ENCODE measurements around the gene STX11. TPM values are rescaled to one million over a fixed set of nuclear protein-coding genes. Genes with fewer than 3 reads are reported as not detected.

Gene STX11
- total and polyA plus RNA-seq, 10 donors = 5.9 to 76.0 (median 42.0) TPM

DNA sequence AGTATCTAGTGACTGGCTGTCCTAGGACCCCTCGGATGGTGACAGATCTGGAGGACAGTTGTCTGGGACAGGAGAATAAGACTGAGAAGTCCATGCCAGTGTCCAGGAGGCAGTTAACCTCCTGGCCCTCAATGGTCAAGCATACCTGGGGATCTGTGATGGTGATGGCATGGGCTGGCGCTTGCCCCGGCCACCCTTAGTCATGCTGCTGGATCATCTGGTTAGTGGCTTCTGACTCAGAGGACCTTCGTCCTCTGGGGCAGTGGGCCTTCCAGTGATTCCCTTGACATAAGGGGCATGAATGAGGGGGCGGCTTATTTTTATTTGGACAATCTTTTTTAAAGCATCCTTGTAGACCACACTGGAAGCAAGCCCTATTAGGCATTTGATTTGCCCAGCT lies 30.9 kb upstream of the STX11 start:
- no peak for TF ChIP-seq POLR2AphosphoS5 (IDR thresholded peaks at IDR 0.05)
- TF ChIP-seq CTCF (IDR thresholded peaks at IDR 0.05 in 8 of 11, conservative IDR thresholded peaks at IDR 0.05 in 3 of 11) = no peak
- TF ChIP-seq POLR2A (IDR thresholded peaks at IDR 0.05) = no peak
- H3K4me1 ChIP-seq = peaks cover 0 to 16% (median 5%) of the 10 kb centered on the region in 6 donors
- no peaks in the 10 kb centered on the region for H3K27me3 ChIP-seq (replicated peaks in 1 of 7)
- H3K27ac ChIP-seq = no peak overlapping the region
- intact Hi-C loops (cut with DNase I; ENCODE audit: low total_unique reads) = no loop called here
- 92 to 99% (median 94%) methylated on average over 5 of the region's 5 CpGs for WGBS, 5 donors
- no peaks in the 10 kb centered on the region for H3K36me3 ChIP-seq
- no peak overlapping the region for H3K4me3 ChIP-seq
- DNase-seq = no peak
- no peaks in the 10 kb centered on the region for H3K9me3 ChIP-seq

DNA sequence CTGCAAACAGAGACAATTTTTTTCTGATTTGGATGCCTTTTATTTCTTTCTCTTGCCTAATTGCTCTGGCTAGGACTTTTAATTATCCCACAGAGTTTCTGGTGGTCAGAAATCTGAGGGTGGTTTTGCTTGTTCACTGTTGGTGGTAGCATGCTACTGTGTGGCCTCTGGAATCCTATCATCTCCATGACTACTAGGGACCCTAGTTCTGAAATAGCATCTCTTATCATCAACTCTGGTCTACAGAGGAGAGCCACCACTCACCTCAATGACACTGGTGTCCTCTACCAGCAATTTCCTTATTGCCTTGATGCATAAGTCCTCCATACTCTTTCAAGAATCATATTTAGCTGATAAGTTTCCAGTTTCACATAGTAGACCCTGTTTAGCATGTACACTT lies 27.5 kb upstream of the STX11 start:
- peaks cover 0 to 17% (median 5%) of the 10 kb centered on the region in 6 donors for H3K4me1 ChIP-seq
- peak overlapping the region in 3 of 8 donors; percentile 51 to 61 (median 57) for H3K27ac ChIP-seq
- H3K9me3 ChIP-seq = no peaks in the 10 kb centered on the region
- no peaks in the 10 kb centered on the region for H3K36me3 ChIP-seq
- no peak for DNase-seq
- H3K4me3 ChIP-seq = no peak overlapping the region
- no peak for TF ChIP-seq CTCF (IDR thresholded peaks at IDR 0.05 in 8 of 11, conservative IDR thresholded peaks at IDR 0.05 in 3 of 11)
- TF ChIP-seq POLR2A (IDR thresholded peaks at IDR 0.05) = no peak
- intact Hi-C loops (cut with DNase I; ENCODE audit: low total_unique reads) = no loop called here
- no peaks in the 10 kb centered on the region for H3K27me3 ChIP-seq (replicated peaks in 1 of 7)

DNA sequence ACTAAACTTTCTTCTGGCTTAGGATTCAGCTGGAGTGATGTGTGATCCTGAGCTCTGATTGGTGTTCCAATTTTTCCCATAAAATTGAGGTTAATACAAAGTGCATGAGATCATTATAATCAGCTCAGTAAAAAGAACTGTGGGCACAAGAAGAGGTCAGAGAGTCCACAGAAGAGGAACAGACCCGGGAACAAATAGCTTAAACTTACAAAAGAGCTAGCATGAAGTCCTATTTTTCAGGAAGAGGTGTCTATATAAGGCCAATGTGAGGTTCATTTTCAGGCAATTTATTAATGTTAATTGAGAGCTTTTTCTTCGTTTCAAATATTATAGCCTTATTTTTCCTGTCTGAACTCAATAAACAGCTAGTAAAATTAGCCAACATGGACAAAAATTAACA lies 26.9 kb upstream of the STX11 start:
- peaks cover 0 to 17% (median 5%) of the 10 kb centered on the region in 6 donors for H3K4me1 ChIP-seq
- no peaks in the 10 kb centered on the region for H3K9me3 ChIP-seq
- WGBS, 5 donors = 22 to 42% (median 31%) methylated on average over 2 of the region's 2 CpGs
- H3K4me3 ChIP-seq = no peak overlapping the region
- H3K27me3 ChIP-seq (replicated peaks in 1 of 7) = no peaks in the 10 kb centered on the region
- H3K36me3 ChIP-seq = no peaks in the 10 kb centered on the region
- TF ChIP-seq POLR2A (IDR thresholded peaks at IDR 0.05) = no peak
- H3K27ac ChIP-seq = peak overlapping the region in 7 of 8 donors; percentile 11 to 61 (median 29)
- DNase-seq = no peak
- intact Hi-C loops (cut with DNase I; ENCODE audit: low total_unique reads) = no loop called here

DNA sequence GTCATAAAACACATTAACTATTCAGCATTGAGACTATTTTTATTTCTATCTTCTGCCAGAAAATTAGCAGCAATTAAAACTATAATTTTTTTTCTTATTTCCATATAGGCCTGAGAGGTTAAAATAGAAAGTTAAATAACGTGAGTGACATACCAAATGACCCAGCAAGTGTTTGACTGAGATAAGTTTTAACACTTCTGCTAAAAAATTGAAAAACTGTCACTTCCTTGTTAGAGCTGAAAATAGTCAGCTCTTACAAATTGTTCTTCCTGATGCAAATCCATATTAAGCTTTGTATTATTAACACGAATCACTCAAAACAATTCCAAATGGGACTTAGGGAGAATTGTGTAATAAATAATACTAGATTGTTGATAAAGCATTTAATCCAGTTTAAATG lies 26.5 kb upstream of the STX11 start:
- intact Hi-C loops (cut with DNase I; ENCODE audit: low total_unique reads) = no loop called here
- H3K4me1 ChIP-seq = peaks cover 0 to 17% (median 5%) of the 10 kb centered on the region in 6 donors

More for the DNA sequence above, 26.5 kb upstream of the STX11 start:
- no peaks in the 10 kb centered on the region for H3K36me3 ChIP-seq
- H3K27ac ChIP-seq = peak overlapping the region in 7 of 8 donors; percentile 12 to 61 (median 29)
- no peak for DNase-seq
- 10 to 15% (median 12%) methylated on average over 2 of the region's 2 CpGs for WGBS, 5 donors
- TF ChIP-seq POLR2A (IDR thresholded peaks at IDR 0.05) (no peak), POLR2AphosphoS5 (IDR thresholded peaks at IDR 0.05) (no peak), CTCF (IDR thresholded peaks at IDR 0.05 in 8 of 11, conservative IDR thresholded peaks at IDR 0.05 in 3 of 11) (no peak)
- no peak overlapping the region for H3K4me3 ChIP-seq
- H3K9me3 ChIP-seq = no peaks in the 10 kb centered on the region
- no peaks in the 10 kb centered on the region for H3K27me3 ChIP-seq (replicated peaks in 1 of 7)

All from spleen (tissue), 11 donors.